Hematopoietic multipotent progenitor cell treated with erythropoietin and hydrocortisone succinate and interleukin-3 and kit ligand, for 15 days (in vitro differentiated cells): Measurements from ENCODE around the gene SORT1.
A peak's percentile ranks its signal among the peaks of the same experiment; 100 is the strongest.
"Not testable (repeated sequence)": the region's sequence is repeated elsewhere in the genome, so short reads cannot be mapped to it uniquely, and the experiment has no call there.

Experiments
- DNase-seq: peaks from one replicate; pipeline ENCODE4 v3.0.0-alpha.2; 2015; ENCODE audit warnings: low spot score

Gene SORT1

DNA sequence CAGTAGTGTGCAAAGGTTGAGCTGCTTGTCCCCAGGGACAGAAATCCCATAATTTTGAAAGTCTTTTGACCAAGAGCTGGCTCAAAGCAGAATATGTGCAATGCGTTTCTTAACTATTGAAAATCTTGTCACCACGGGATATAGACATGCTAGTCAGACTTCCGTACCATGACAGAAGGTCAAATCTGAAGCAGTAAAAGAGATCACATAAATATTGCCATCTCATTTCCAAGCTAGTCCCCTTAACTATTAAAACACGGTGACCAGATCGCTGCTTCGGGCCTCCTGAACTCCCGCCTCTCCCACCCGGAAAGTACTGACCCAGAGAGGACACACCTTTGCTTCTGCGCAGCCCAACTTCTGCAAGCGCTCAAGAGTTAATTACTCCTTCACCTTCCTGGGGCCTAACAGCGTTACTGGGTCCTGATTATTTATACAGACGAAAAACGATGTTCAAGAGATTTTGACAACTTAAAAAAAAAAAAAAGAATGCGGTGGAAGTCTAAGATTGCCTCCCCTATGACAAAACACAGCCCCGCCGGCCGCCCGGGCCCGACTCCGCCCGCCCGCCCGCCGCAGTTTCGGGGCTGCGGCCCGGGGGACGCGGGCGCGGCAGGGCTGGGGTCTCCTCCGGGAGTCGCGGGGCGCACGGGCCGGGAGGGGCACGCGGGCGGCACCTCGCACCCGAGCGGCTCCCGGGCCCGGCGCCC lies 692 bp downstream of the SORT1 start:
- DNase-seq, result no peak

DNA sequence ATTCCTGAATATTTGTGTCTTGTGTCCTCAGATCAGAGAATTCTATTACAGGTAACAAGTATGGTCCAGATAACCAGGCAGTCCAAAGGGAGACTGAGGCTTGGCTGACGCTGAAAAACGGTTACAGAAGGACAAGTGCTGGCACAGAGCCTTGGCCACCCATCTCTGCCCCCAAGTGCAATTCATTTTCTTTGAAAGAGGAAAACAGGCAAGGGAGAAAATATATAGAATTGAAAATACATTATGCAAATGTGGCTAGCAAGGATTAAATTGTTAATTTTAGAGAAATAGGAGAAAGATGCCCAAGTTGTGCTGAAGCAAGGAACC lies 1.2 kb downstream of the SORT1 start:
- DNase-seq, result no peak

DNA sequence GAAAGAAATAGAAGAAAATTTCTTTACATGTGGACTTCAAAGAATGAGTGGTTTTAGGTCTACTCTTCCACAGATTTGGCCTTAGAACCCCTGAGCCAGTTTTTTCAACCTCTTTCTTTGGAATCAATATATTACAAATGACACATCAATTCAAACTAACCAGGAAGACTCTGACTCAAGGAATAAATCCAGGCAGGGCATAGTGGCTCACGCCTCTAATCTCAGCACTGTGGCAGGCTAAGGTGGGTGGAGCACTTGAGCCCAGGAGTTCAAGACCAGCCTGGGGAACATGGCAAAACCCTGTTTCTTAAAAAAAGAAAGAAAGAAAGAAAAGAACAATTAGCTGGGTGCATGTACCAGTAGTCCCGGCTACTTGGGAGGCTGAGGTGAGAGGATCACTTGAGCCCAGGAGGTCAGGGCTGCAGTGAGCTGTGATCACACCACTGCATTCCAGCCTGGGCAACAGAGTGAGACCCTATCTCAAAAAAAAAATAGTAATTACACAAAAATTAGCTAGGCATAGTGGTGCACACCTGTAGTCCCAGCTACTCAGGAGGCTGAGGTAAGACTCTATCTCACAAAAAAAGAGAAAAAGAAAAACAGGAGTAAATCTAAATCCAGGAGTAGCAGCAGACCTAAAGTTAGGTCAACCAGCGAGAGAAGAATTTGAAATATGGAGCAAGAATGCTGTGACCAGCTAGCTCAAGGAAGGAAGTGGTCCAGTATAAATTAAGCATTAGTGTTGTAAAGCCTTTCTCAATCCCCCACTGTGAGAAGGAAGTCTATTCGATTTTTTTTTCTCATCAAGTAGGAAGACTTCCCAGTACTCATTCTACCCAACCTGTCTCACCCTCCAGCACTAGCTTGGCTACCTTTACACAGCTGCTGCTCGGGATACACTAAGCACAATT lies 1.9 kb downstream of the SORT1 start:
- no peak for DNase-seq

DNA sequence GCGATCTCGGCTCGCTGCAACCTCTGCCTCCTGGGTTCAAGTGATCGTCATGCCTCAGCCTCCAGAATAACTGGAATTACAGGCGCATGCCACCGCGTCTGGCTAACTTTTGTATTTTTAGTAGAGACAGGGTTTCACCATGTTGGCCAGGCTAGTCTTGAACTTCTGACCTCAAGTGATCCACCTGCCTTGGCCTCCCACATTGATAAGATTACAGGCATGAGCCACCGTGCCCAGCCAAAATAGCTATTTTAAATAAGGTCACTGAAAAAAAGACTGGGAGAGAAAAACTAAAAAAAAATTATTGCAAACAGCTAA lies 2.5 kb downstream of the SORT1 start:
- DNase-seq, result not testable (repeated sequence)

DNA sequence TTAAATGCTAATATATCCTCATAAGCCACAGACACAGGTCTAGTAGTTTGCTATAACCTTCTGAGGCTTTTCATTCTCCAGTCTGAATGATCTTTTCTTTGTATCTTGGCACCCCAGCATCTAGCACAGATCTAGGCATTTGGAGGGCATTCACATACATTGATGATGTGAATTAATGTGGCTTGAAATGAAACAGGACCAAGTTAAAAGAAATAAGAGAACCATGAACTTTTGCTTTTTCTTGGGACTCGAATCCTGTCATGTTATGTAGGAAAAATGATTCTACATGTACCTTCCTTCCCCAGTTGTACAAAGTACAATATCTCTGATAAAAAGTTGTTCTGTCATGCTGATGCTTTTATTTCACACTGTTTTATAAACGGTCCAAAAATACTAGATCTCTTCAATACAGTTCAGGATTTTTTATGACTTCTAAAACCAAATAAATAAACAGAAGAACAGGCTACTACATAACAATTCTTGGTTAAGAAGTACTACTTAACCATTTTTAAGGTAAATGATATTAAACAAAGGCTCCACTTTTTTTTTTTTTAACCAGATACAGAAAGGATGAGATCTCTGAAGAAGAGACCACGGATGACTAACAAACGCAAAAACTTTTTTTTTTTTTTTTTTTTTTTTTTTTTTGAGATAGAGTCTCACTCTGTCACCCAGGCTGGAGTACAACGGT lies 3.0 kb downstream of the SORT1 start:
- no peak for DNase-seq

DNA sequence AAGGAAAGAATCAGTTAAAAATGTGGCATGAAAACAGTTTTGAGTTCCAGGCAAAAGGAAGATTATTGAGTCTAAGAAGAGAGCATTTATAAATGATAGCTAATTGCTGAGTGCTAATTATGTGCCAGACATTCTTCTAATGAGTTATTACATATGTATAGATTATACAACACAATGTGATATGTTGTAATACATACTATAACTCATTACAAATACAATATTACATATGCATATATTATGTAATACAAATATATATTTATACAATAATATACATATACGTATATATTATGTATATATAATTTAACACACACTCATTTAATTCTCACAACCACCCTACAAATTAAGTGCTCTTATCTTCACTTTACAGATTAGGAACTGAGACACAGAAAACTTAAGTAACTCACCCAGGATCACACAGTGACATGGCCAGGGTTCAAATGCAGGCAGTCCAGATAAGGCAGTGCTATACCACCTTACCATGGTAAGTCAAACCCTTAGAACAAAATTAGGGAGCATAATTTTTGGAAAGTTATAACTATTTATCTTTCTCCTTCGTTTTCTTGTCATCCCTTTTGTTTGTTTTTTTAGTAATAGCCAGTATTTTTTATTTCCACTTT lies 4.0 kb downstream of the SORT1 start:
- DNase-seq, result no peak

DNA sequence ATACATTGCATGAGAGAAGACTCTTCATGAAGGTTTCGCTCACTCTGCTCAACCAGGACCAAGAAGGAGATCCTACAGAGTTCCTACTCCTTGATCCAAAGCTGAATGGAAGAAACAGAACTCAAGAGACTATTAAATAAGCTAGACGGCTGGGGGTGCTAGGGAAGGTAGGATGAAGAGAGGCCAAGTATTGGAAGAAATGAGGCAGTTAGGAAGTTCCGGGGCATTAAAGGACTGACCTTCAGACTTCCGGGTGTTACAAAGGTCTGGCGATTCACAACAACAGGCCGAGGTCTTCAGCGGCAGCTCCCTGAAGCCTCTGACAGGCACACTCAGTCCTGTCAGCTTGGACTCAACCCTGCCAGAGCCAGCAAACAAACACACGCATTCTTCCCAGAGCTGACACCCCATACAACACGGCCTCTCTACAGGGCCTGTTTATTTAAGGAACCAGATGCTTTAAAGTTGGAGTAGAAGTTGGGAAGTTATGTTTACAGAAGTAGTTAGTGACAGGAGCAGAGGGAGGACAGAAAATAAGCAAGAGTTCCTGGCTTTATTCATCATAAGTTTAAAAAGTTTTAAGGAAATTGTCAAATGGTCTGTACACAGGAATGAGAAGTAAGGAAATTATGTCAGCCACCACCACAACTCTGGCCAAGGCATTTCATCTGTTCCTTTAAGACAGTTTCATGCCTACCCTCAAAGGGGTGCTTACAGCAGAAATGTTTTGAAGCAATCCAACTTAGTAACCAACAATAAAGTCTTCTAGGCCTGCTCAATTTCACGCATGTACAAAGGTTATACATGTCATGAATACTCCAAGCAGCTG lies 4.7 kb downstream of the SORT1 start:
- DNase-seq, result no peak

DNA sequence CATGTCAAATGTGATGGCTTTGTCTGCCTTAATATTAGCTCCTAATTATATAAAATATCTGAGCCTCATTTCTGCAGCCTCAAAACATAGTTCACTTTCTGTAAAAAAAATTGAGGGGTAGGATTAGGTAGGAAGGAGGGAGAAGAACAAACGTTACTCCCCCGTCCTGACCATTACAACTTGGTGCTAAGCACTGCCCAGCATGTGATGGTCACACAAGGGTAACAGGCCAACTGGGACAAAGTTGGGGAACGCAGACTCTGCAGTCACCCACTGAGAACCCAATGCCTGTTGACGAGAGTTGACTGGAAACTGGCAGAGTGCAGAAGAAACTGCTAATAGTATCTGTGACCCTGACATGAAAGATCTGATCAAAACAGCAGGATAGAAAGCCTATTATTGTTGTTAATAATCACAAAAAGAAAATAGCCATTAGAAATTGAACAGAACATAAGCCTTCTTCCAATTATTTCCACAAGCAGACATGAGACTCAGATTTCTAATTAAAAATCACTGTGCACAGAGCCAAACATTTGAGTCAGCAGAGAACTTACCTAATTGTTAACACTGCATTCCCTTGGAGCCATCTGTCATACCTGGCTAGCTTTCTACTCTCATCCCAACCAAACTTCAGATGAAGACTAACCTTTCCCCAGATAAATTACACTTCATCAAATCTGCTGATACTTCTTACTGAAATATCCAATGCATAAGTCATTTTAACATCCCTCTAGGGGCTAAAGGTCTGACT lies 5.5 kb downstream of the SORT1 start:
- DNase-seq, result no peak

DNA sequence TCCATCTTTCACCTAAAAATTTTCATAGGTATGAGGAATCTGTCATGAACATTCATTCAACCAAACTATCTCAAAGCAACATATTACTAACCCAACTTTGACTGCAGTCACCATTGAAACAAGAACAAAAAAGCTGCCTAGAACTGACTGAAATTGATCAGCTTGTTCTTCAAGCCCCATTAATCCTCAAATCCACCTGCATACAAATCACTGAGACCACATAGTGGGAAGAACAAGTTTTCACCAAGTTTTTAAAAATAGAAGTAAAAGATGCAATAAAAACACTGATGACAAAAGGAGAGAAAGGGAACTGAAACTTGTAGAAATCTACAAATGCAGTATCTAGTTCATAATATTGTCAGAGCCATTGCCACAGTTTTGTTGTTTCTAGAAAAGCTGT lies 6.1 kb downstream of the SORT1 start:
- no peak for DNase-seq

DNA sequence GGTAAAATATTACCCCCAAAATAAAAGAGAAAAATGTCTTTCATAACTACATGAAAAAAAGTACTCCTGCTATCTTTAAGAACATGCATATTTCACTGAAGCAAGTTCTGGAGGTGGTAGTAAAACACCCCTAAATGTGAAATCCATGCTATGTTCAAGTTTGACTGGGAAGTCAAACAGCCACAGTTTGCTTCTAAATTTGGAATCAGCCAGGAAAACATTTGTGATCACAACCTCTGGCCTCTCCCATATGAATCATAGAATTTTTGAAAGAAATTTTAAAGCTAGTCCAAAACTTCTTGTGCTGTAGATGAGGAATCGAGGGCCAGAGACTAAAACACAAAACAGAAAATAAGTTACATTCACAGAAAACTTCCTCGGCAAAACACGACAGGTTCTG lies 6.6 kb downstream of the SORT1 start:
- DNase-seq, result no peak

DNA sequence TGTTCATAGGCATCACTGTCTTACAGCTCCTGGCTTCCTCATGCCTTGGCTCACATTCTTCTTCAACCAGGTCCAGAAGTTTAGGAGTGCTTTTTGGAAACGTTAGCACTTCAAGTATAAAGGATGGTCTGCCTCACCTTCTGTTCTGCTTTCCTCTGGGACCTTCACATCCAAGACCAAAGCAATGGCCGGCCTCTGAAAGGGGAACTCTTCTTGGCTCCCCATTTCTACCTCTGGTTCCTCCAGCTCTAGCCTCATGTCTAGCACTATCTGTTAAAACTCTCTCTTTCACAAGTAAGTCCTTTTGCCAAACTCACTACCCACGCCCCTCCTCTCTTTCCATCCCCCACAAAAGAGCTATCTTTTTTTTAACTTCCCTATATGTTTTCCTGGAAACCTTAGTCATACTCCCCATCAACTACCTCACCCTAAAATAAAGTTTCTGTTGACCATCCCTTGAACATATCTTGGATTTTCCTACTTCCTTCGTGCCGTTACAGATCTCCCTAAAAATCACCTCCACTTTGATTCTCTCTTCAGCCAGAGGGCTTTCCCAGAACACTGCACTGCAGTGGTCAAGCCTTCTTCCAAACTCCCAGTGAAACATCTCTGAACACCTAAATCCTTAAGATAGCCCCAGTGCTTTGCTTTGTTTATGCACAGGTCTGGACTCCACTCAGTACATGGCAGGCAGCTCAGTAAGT lies 7.9 kb downstream of the SORT1 start:
- DNase-seq, result peak; percentile 33

DNA sequence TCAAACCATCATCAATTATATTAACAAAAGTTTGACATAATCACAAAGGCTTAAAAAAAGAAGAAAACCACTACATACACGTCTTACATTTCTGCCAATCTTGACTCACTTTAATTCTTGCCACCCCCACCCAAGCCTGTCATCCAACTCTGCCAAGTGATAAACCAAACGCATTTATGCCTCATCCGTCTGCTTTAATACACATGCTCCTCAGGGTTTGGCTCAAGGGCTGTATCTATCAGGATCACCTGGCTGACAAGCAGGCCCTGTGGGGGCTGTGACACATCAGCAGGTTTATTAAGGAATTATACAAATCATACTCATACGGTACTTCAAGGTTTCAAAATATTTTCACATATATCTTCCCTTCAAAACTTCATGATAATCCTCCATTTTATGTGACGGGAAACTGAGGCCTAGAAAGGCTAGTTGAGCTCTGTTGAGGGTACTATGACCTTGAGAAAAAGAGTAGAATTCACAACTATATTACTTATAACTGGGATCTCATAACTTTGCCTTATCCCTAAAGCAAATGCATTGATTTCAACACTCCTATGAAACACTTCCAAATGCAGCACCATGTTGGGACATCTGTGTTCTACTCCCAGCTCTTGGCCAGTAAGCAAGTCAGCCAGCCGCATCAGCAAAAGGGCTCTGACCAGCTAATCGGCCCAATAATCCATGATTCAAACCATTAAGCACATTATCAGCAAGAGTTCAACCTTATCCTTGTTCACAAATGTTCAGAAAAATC lies 8.7 kb downstream of the SORT1 start:
- DNase-seq, result peak; percentile 61

DNA sequence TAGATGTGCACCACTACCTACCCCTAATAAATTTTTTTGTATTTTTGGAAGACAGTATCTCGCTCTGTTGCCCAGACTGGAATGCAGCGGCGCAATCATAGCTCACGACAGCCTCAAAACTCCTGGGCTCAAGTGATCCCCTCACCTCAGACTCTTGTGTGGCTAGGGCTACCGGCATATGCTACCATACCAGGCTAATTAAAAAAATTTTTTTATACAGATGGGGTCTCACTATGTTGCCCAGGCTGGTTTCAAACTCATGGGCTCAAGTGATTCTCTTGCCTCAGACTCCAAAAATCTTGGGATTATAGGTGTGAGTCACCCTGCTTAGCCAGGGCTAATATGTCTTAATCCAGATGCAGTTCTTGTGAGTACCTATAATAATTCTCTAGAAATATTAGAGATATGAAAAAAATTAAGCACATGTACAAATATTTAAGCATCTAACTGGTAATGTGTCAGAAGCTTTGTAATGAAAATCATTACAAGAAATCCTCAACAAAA lies 9.5 kb downstream of the SORT1 start:
- DNase-seq, result no peak

DNA sequence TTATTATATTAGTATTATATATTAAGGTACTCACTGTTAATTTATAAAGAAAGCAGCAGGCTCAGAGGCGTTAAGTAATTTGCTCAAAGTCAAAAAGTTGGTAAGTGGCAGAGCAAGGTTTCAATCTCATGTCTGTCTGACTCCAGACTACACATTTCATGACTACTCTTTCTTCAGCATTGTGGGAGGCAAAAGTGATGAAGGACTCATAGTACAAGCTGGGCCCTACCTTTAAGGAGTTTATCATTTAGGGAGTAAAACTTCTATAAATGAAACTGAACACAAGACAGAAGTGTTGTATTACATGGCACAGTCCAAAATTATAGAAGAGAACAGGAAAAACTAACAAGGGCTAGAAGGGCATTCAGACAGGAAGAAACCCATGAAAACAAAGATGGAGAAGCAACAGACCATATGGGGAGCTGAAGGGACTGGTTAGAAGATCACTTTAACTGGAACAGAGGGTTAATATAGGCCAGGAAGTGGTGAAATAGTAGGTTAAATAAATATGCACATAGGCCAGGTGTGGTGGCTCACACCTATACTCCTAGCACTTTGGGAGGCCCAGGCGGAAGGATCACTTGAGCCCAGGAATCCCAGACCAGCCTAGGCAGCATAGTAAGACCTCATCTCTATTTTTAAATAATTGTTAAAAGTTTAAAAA lies 11.5 kb downstream of the SORT1 start:
- no peak for DNase-seq

DNA sequence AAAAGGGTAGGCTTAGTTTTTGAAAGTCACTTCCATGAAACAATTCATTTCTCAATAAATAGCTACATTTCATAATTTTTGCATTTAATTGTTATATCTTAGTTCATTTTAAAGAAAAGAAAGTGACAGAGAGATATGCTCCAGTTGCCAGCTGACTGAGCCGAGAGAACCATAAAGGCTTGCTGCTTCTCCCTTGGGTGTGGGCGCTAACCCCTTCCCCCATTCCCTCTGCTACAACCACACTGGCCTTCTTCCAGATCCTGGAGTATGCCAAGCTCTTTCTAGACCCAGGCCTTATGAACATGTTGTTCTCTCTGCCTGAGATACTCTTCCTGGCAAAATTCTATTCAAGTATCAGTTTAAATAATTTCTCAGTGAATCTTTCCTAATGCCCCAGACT lies 12.3 kb downstream of the SORT1 start:
- DNase-seq, result no peak

DNA sequence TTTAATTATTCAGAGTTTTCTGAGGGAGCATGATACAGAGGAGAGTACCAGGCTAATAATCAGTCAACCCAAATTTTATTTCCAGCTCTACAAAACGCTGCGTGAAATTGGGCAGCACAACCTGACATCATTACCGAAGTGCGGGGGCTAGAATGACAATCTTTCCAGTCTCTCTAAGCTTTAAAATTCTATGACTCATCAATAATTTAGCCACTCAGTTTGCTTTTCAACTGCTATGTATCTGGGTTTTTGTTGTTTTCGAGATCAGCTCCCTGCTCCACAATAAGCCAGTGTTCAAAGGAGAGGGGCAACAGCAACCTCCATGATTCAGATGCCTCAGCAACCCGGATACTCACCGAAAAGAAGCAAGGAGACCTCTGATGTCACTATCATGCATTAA lies 13.9 kb downstream of the SORT1 start:
- DNase-seq, result no peak

DNA sequence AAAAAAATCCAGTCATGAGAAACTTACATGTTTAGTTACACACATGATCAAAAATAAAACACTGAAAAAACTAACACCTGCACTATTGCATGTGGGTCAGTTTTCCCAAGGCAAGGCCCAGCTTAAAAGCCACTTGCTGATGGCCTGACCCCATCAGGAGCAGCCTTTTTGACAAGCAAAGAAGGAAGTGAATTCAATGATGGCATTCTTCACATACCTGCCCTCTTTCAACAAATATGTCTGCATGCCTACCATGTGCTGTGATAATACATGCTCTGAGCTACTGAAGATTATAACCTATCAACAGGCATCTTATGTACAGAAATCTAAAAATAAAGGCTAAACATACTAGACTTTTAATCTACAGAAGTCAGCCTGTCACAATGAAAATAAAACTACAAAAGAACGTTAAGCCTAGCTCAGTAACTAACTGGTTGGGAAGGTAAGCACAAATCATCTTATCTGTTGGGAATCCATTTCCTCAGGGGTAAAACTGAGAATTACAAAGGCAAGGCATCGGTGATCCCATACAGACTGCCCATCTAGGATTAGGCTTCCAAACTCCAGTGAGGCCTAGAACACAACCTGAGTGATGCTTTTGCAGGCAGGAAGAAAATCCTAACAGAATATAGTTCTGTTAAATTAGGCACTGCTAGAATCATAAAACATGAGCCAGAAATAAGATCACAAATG lies 14.5 kb downstream of the SORT1 start:
- no peak for DNase-seq

DNA sequence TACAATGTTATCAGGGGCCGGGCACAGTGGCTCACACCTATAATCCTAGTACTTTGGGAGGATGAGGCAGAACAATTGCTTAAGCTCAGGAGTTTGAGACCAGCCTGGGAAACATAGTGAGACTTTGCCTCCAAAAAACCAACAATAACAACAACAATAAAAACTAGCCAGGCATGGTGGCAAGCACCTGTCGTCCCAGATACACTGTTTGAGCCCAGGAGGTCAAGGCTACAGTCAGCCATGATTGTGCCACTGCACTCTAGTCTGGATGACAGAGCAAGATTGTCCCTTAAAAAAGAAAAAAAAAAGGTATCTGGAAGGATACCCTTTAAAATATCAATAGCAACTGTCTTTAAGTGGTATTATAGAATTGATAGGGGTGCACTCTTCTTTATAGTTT lies 16.1 kb downstream of the SORT1 start:
- no peak for DNase-seq
